Renal cortical epithelial cell (primary cell): ENCODE measurements around the gene ACOXL. TPM values are rescaled to one million over a fixed set of nuclear protein-coding genes. Genes with fewer than 3 reads are reported as not detected.

Source experiments
- DNase-seq: peaks from one replicate; pipeline ENCODE4 v3.0.0-alpha.2; 2011; ENCODE audit warnings: low read depth
- total RNA-seq: library from RNA; depleted of rRNA; stranded (reverse); fragments of >200 nt; gene quantifications from 2 replicates; pipeline ENCODE4 v1.2.3, GENCODE V29; 2014

Gene ACOXL
- total RNA-seq, 1 donor from 2014 or later = not detected

GRCh38 chr2:110793034-110793433 is 60.7 kb downstream of the ACOXL start:
- DNase-seq = no peak

- DNase-seq = no peak
Observed at GRCh38 chr2:110794390-110794789, 62.0 kb downstream of the ACOXL start.

- no peak for DNase-seq
Observed at GRCh38 chr2:110794951-110795350, 62.6 kb downstream of the ACOXL start.

GRCh38 chr2:110796716-110797301 is 64.4 kb downstream of the ACOXL start:
- DNase-seq = no peak

GRCh38 chr2:110799376-110799775 is 67.0 kb downstream of the ACOXL start:
- no peak for DNase-seq

- no peak for DNase-seq
Observed at GRCh38 chr2:110800611-110801402, 68.4 kb downstream of the ACOXL start.

- no peak for DNase-seq
Observed at GRCh38 chr2:110802208-110802932, 70.0 kb downstream of the ACOXL start.

GRCh38 chr2:110804433-110804832 is 72.1 kb downstream of the ACOXL start:
- no peak for DNase-seq

GRCh38 chr2:110804915-110805314 is 72.5 kb downstream of the ACOXL start:
- no peak for DNase-seq

GRCh38 chr2:110805894-110806452 is 73.6 kb downstream of the ACOXL start:
- DNase-seq = no peak

- no peak for DNase-seq
Observed at GRCh38 chr2:110807522-110807921, 75.1 kb downstream of the ACOXL start.

GRCh38 chr2:110810404-110810803 is 78.0 kb downstream of the ACOXL start:
- DNase-seq = no peak

- no peak for DNase-seq
Observed at GRCh38 chr2:110812726-110813645, 80.6 kb downstream of the ACOXL start.

GRCh38 chr2:110813896-110814295 is 81.5 kb downstream of the ACOXL start:
- DNase-seq = peak; percentile 50

GRCh38 chr2:110815938-110816337 is 83.6 kb downstream of the ACOXL start:
- no peak for DNase-seq

GRCh38 chr2:110816404-110817365 is 84.3 kb downstream of the ACOXL start:
- peak; percentile 54 for DNase-seq

GRCh38 chr2:110818767-110819481 is 86.6 kb downstream of the ACOXL start:
- DNase-seq = peak; percentile 6

GRCh38 chr2:110819711-110820110 is 87.3 kb downstream of the ACOXL start:
- no peak for DNase-seq

- no peak for DNase-seq
Observed at GRCh38 chr2:110820128-110820527, 87.8 kb downstream of the ACOXL start.

- no peak for DNase-seq
Observed at GRCh38 chr2:110823165-110823564, 90.8 kb downstream of the ACOXL start.
